Measurements from ENCODE around the gene HEPN1. TPM values are rescaled to one million over a fixed set of nuclear protein-coding genes. Genes with fewer than 3 reads are reported as not detected.

HEPN1 gene
- total RNA-seq, 1 experiment from 2014 or later = not detected

DNA sequence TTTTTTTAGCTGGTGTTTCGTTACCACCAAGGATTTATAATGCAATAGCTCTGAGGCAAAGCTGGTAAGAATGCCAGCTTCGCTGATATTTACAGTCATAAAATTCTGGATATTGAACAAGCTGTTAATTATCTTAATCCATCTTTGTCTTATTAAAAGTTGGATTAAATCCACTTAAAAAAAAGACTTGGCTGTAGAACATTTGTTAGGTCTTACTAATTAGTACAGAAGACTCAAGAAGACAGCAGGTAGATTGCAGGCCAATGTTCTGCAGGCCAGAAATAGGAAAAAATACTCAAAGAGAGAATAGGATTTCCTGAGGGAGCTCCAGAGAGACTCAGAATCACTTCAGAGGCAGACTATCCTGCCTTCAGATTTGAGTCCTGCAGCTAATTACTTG is 28.9 kb upstream of the HEPN1 start:
- H3K9me3 ChIP-seq (ENCODE audit: control insufficient read depth, insufficient read depth, low read depth, low read length) = no peaks in the 10 kb centered on the region
- H3K36me3 ChIP-seq (ENCODE audit: control insufficient read depth, insufficient read depth, low read length) = no peaks in the 10 kb centered on the region
- ATAC-seq = no peak
- in situ Hi-C loops (cut with HindIII; ENCODE audit: low pct_unique_long_range_greater_than_20kb, low sequenced_read_pairs) = no loop called here
- POLR2A ChIA-PET = no interaction called here
- no peak overlapping the region for H3K4me3 ChIP-seq (ENCODE audit: low read depth in 2 of 2, low read length in 2 of 2)
- CTCF ChIA-PET = interaction anchor here (0.6 kb wide), 1 partner anchor 247 kb away, joined by 3 read pairs; no protein-coding TSS in a partner anchor
- H3K27ac ChIP-seq (ENCODE audit: low read length) = no peak overlapping the region
- peaks cover 9% of the 10 kb centered on the region for H3K27me3 ChIP-seq (ENCODE audit: control insufficient read depth, insufficient read depth, low read length)
- H3K4me1 ChIP-seq (ENCODE audit: control insufficient read depth, insufficient read depth, low read length) = no peaks in the 10 kb centered on the region
- no peak for DNase-seq (ENCODE audit: low read depth, low spot score)
- intact Hi-C loops (cut with micrococcal nuclease; ENCODE audit: unreplicated experiment) = no loop called here
- TF ChIP-seq POLR2AphosphoS5 (IDR thresholded peaks at IDR 0.05; ENCODE audit: low read depth, low read length) (no peak), TCF7L2 (IDR thresholded peaks at IDR 0.05; ENCODE audit: low read depth, low read length) (no peak), SIN3A (IDR thresholded peaks at IDR 0.05; ENCODE audit: borderline replicate concordance, insufficient read depth, low read depth, low read length) (no peak)
- TF ChIP-seq, protein P1, sequence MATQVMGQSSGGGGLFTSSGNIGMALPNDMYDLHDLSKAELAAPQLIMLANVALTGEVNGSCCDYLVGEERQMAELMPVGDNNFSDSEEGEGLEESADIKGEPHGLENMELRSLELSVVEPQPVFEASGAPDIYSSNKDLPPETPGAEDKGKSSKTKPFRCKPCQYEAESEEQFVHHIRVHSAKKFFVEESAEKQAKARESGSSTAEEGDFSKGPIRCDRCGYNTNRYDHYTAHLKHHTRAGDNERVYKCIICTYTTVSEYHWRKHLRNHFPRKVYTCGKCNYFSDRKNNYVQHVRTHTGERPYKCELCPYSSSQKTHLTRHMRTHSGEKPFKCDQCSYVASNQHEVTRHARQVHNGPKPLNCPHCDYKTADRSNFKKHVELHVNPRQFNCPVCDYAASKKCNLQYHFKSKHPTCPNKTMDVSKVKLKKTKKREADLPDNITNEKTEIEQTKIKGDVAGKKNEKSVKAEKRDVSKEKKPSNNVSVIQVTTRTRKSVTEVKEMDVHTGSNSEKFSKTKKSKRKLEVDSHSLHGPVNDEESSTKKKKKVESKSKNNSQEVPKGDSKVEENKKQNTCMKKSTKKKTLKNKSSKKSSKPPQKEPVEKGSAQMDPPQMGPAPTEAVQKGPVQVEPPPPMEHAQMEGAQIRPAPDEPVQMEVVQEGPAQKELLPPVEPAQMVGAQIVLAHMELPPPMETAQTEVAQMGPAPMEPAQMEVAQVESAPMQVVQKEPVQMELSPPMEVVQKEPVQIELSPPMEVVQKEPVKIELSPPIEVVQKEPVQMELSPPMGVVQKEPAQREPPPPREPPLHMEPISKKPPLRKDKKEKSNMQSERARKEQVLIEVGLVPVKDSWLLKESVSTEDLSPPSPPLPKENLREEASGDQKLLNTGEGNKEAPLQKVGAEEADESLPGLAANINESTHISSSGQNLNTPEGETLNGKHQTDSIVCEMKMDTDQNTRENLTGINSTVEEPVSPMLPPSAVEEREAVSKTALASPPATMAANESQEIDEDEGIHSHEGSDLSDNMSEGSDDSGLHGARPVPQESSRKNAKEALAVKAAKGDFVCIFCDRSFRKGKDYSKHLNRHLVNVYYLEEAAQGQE (IDR thresholded peaks at IDR 0.05; ENCODE audit: insufficient read depth in 1 of 2, low read depth in 2 of 2, low read length in 1 of 2) = no peak
- TF ChIP-seq, protein P2, sequence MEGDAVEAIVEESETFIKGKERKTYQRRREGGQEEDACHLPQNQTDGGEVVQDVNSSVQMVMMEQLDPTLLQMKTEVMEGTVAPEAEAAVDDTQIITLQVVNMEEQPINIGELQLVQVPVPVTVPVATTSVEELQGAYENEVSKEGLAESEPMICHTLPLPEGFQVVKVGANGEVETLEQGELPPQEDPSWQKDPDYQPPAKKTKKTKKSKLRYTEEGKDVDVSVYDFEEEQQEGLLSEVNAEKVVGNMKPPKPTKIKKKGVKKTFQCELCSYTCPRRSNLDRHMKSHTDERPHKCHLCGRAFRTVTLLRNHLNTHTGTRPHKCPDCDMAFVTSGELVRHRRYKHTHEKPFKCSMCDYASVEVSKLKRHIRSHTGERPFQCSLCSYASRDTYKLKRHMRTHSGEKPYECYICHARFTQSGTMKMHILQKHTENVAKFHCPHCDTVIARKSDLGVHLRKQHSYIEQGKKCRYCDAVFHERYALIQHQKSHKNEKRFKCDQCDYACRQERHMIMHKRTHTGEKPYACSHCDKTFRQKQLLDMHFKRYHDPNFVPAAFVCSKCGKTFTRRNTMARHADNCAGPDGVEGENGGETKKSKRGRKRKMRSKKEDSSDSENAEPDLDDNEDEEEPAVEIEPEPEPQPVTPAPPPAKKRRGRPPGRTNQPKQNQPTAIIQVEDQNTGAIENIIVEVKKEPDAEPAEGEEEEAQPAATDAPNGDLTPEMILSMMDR (IDR thresholded peaks at IDR 0.05) = no peak
- no TSS peak for BruUV-seq (replicated peaks)

DNA sequence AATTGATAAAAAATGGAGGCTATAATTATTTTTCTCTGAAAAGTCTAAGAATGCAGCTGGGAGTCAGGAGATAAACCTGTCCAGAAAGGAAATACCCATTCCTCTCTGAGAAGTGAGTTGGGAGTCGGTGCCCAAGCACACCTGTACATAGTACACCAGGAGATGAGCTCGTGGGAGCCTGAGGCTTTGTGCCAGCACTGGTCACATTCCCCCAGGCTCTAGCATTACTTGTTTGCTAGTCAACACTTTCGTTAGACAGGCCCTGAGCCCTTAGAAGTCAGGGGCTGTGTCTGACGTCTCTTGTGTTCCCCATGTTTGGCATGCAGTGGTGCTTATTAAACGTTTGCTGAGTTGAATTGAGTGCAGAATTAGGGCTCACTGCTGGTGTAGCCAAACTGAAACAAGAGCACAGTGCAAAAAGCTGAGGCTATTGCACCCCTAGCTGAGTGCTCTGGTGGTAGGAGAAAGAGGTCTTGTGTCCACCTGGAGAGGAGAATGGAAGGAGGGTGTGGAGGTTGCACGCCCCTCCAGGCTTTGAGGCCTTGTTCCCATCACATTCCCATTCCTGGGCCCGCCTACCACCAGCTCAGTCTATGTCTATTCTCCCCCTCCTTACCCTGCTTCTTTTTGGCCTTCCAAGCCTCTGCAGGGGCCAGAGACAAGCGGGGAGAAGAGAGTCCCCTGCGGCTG is 28.2 kb upstream of the HEPN1 start:
- in situ Hi-C loops (cut with HindIII; ENCODE audit: low pct_unique_long_range_greater_than_20kb, low sequenced_read_pairs) (no loop called here), intact Hi-C loops (cut with micrococcal nuclease; ENCODE audit: unreplicated experiment) (no loop called here)
- no TSS peak for BruUV-seq (replicated peaks)
- TF ChIP-seq, protein P1 (IDR thresholded peaks at IDR 0.05; ENCODE audit: insufficient read depth in 1 of 2, low read depth in 2 of 2, low read length in 1 of 2) = no peak
- TF ChIP-seq POLR2AphosphoS5 (IDR thresholded peaks at IDR 0.05; ENCODE audit: low read depth, low read length) (no peak), SIN3A (IDR thresholded peaks at IDR 0.05; ENCODE audit: borderline replicate concordance, insufficient read depth, low read depth, low read length) (no peak), TCF7L2 (IDR thresholded peaks at IDR 0.05; ENCODE audit: low read depth, low read length) (no peak)
- TF ChIP-seq, protein P2 (IDR thresholded peaks at IDR 0.05) = no peak
- ATAC-seq (no peak), DNase-seq (ENCODE audit: low read depth, low spot score) (no peak)
- no peaks in the 10 kb centered on the region for H3K4me1 ChIP-seq (ENCODE audit: control insufficient read depth, insufficient read depth, low read length)
- H3K27me3 ChIP-seq (ENCODE audit: control insufficient read depth, insufficient read depth, low read length) = peaks cover 9% of the 10 kb centered on the region
- ChIA-PET CTCF (no interaction called here), POLR2A (no interaction called here)
- H3K27ac ChIP-seq (ENCODE audit: low read length) = no peak overlapping the region
- H3K4me3 ChIP-seq (ENCODE audit: low read depth in 2 of 2, low read length in 2 of 2) = no peak overlapping the region
- H3K36me3 ChIP-seq (ENCODE audit: control insufficient read depth, insufficient read depth, low read length) = no peaks in the 10 kb centered on the region
- no peaks in the 10 kb centered on the region for H3K9me3 ChIP-seq (ENCODE audit: control insufficient read depth, insufficient read depth, low read depth, low read length)
